IMR-90 (cell line): ENCODE data around the gene PCYT2. TPM values are rescaled to one million over a fixed set of nuclear protein-coding genes. Genes with fewer than 3 reads are reported as not detected.

ENCODE experiments used
- ATAC-seq: fragments of 200-7000 bp; cut with Tn5 transposase; 2 replicates; pipeline ENCODE4 v1.9.1; 2020; ENCODE audit warnings: low read depth, mild to moderate bottlenecking, moderate library complexity
- BruUV-seq: library from RNA; stranded (reverse); fragments of 400-500 nt; replicated peaks from 2 replicates; lab custom pipeline; 2021; lab: Mats Ljungman, UMichigan
- CTCF ChIA-PET: fragments of 300-600 bp; formaldehyde crosslinking; extraction: SDS; loops from one replicate; lab custom pipeline; 2021; ENCODE audit warnings: antibody characterized with exemption; lab: Yijun Ruan, JAX
- POLR2A ChIA-PET: fragments of 300-600 bp; sonication (Branson Sonifier 250); formaldehyde crosslinking; loops from one replicate; lab custom pipeline; 2022; ENCODE audit warnings: antibody characterized with exemption; ENCODE audit not compliant: unreplicated experiment; lab: Charles Lee
- DNase-seq: peaks from one replicate; pipeline ENCODE4 v3.0.0; 2013
- H2AFZ ChIP-seq: replicated peaks from 2 replicates; pipeline ENCODE3; 2013; ENCODE audit warnings: low read length, mild to moderate bottlenecking; ENCODE audit not compliant: poor library complexity
- H2AK5ac ChIP-seq: 2 replicates; pipeline ENCODE4 v1.6.1; 2013; ENCODE audit warnings: low read depth, low read length, inconsistent platforms
- H2AK9ac ChIP-seq: replicated peaks from 2 replicates; pipeline ENCODE3; 2013; ENCODE audit warnings: mild to moderate bottlenecking, low read depth, low read length, moderate library complexity; ENCODE audit not compliant: poor library complexity
- H2BK120ac ChIP-seq: 2 replicates; pipeline ENCODE4 v1.6.1; 2013; ENCODE audit warnings: low read depth, low read length, inconsistent platforms
- H2BK15ac ChIP-seq: 3 replicates; pipeline ENCODE4 v1.6.1; 2013; ENCODE audit warnings: low read depth, low read length, inconsistent platforms
- H2BK20ac ChIP-seq: 2 replicates; pipeline ENCODE4 v1.6.1; 2013; ENCODE audit warnings: low read depth, mild to moderate bottlenecking, inconsistent platforms, low read length, moderate library complexity
- H2BK5ac ChIP-seq: 2 replicates; pipeline ENCODE4 v1.6.1; 2013; ENCODE audit warnings: mild to moderate bottlenecking, low read depth, low read length, inconsistent platforms; ENCODE audit not compliant: poor library complexity, severe bottlenecking
- H3K14ac ChIP-seq: replicated peaks from 2 replicates; pipeline ENCODE4 v1.6.1; 2013; ENCODE audit warnings: low read depth, low read length, inconsistent platforms
- H3K18ac ChIP-seq: 2 replicates; pipeline ENCODE4 v1.6.1; 2013; ENCODE audit warnings: low read depth, low read length, control low read depth
- H3K23ac ChIP-seq: 2 replicates; pipeline ENCODE4 v1.6.1; 2013; ENCODE audit warnings: low read depth, low read length, inconsistent platforms
- H3K27ac ChIP-seq: 2 replicates; pipeline ENCODE4 v1.5.1; 2013; ENCODE audit warnings: mild to moderate bottlenecking, control low read depth, low read length; ENCODE audit not compliant: insufficient read depth
- H3K27me3 ChIP-seq: 2 replicates; pipeline ENCODE4 v1.6.1; 2013; ENCODE audit warnings: low read length; ENCODE audit not compliant: control insufficient read depth, insufficient read depth
- H3K36me3 ChIP-seq: 2 replicates; pipeline ENCODE4 v1.6.1; 2013; ENCODE audit warnings: low read length, mixed read lengths; ENCODE audit not compliant: control insufficient read depth, insufficient read depth
- H3K4ac ChIP-seq: 2 replicates; pipeline ENCODE4 v1.6.1; 2013; ENCODE audit warnings: low read depth, low read length, inconsistent platforms
- H3K4me1 ChIP-seq: 2 replicates; pipeline ENCODE4 v1.6.1; 2013; ENCODE audit warnings: low read length, mixed read lengths; ENCODE audit not compliant: control insufficient read depth, insufficient read depth
- H3K4me2 ChIP-seq: 2 replicates; pipeline ENCODE4 v1.6.1; 2013; ENCODE audit warnings: low read depth, mild to moderate bottlenecking, control low read depth, low read length, moderate library complexity
- H3K4me3 ChIP-seq: 2 replicates; pipeline ENCODE4 v1.5.1; 2013; ENCODE audit warnings: low read depth, mild to moderate bottlenecking, control low read depth, low read length, moderate library complexity; ENCODE audit not compliant: insufficient read depth
- H3K56ac ChIP-seq: 2 replicates; pipeline ENCODE4 v1.6.1; 2013; ENCODE audit warnings: low read length, inconsistent platforms; ENCODE audit not compliant: insufficient read depth; ENCODE audit errors: extremely low read depth
- H3K79me1 ChIP-seq, 2 experiments: 2 replicates each; pipeline ENCODE4 v1.6.1; 2013; ENCODE audit warnings: low read length in 2 of 2, inconsistent platforms in 1 of 2, low read depth in 1 of 2
- H3K9ac ChIP-seq: 2 replicates; pipeline ENCODE4 v1.6.1; 2013; ENCODE audit warnings: low read depth, low read length, control low read depth
- H3K9me1 ChIP-seq: 2 replicates; pipeline ENCODE4 v1.6.1; 2013; ENCODE audit warnings: low read length, inconsistent platforms; ENCODE audit not compliant: insufficient read depth
- H3K9me3 ChIP-seq: 2 replicates; pipeline ENCODE4 v1.6.1; 2013; ENCODE audit warnings: low read length; ENCODE audit not compliant: control insufficient read depth, insufficient read depth
- H4K20me1 ChIP-seq: 2 replicates; pipeline ENCODE4 v1.6.1; 2013; ENCODE audit warnings: low read length, inconsistent platforms; ENCODE audit not compliant: insufficient read depth
- H4K5ac ChIP-seq: 2 replicates; pipeline ENCODE4 v1.6.1; 2013; ENCODE audit warnings: mild to moderate bottlenecking, low read depth, low read length, control low read depth
- H4K8ac ChIP-seq, 2 experiments: 2 replicates each; pipeline ENCODE4 v1.6.1; 2013; ENCODE audit warnings: low read depth in 2 of 2, low read length in 2 of 2, control low read depth in 1 of 2, inconsistent platforms in 1 of 2
- H4K91ac ChIP-seq: 2 replicates; pipeline ENCODE4 v1.6.1; 2013; ENCODE audit warnings: low read depth, low read length, inconsistent platforms; ENCODE audit not compliant: insufficient read depth
- BHLHE40 ChIP-seq: fragments of 150-350 bp; IDR thresholded peaks from 2 replicates; pipeline ENCODE4 v1.6.1; 2016; ENCODE audit warnings: mild to moderate bottlenecking, low read depth, low read length
- CEBPB ChIP-seq: IDR thresholded peaks from 2 replicates; pipeline ENCODE4 v1.6.1; 2012; ENCODE audit warnings: low read depth, low read length, improper control_type of control experiment
- CHD1 ChIP-seq: IDR thresholded peaks from 2 replicates; pipeline ENCODE4 v1.6.1; 2012; ENCODE audit warnings: low read depth, low read length, improper control_type of control experiment
- CTCF ChIP-seq: conservative IDR thresholded peaks from 2 replicates; pipeline ENCODE4 v1.5.1; 2012; ENCODE audit warnings: mild to moderate bottlenecking, low read depth, low read length, improper control_type of control experiment
- FOS ChIP-seq: fragments of 150-350 bp; IDR thresholded peaks from 2 replicates; pipeline ENCODE4 v1.6.1; 2016; ENCODE audit warnings: low read depth, low read length
- MAFK ChIP-seq: IDR thresholded peaks from 2 replicates; pipeline ENCODE4 v1.6.1; 2012; ENCODE audit warnings: low read depth, low read length, improper control_type of control experiment
- MAZ ChIP-seq: IDR thresholded peaks from 2 replicates; pipeline ENCODE4 v1.6.1; 2012; ENCODE audit warnings: low read depth, mild to moderate bottlenecking, low read length, improper control_type of control experiment, moderate library complexity, borderline replicate concordance
- MXI1 ChIP-seq: IDR thresholded peaks from 2 replicates; pipeline ENCODE4 v1.6.1; 2012; ENCODE audit warnings: low read depth, mild to moderate bottlenecking, low read length, moderate library complexity, borderline replicate concordance
- NFE2L2 ChIP-seq: fragments of 150-350 bp; IDR thresholded peaks from 2 replicates; pipeline ENCODE4 v1.6.1; 2016; ENCODE audit warnings: low read depth, mild to moderate bottlenecking, low read length
- POLR2A ChIP-seq: IDR thresholded peaks from 2 replicates; pipeline ENCODE4 v1.6.1; 2012; ENCODE audit warnings: mild to moderate bottlenecking, low read depth, low read length
- RAD21 ChIP-seq: IDR thresholded peaks from 2 replicates; pipeline ENCODE4 v1.6.1; 2012; ENCODE audit warnings: low read length, improper control_type of control experiment
- RCOR1 ChIP-seq: IDR thresholded peaks from 2 replicates; pipeline ENCODE4 v1.6.1; 2012; ENCODE audit warnings: mild to moderate bottlenecking, low read length, improper control_type of control experiment; ENCODE audit not compliant: insufficient replicate concordance
- RFX5 ChIP-seq: IDR thresholded peaks from 2 replicates; pipeline ENCODE4 v1.8.0; 2012; ENCODE audit warnings: low read depth, mild to moderate bottlenecking, low read length, moderate library complexity
- SMC3 ChIP-seq: fragments of 150-350 bp; IDR thresholded peaks from 2 replicates; pipeline ENCODE4 v1.6.1; 2016; ENCODE audit warnings: low read depth, mild to moderate bottlenecking, antibody characterized with exemption, low read length, moderate library complexity
- WGBS, 2 experiments: methylation state at CpG; one replicate each; pipeline versions ENCODE4 v1.1.5 to v1.1.7; 2013; ENCODE audit warnings: missing lambda C conversion rate in 2 of 2; ENCODE audit not compliant: insufficient read length in 1 of 2; ENCODE audit errors: extremely low coverage in 2 of 2; 5-methylcytosine and 5-hydroxymethylcytosine counted together
- dilution Hi-C: fragments of 300-500 bp; cut with HindIII; formaldehyde crosslinking; loops from one replicate; pipeline ENCODE4 v1.14.3; 2018; ENCODE audit warnings: low sequenced_read_pairs; ENCODE audit not compliant: unreplicated experiment
- in situ Hi-C: fragments of 300-500 bp; cut with MboI; formaldehyde crosslinking; loops from 3 replicates; pipeline ENCODE4 v1.14.3; 2019; ENCODE audit warnings: low sequenced_read_pairs, inconsistent platforms, mixed read lengths
- intact Hi-C: fragments of 100-400 bp; cut with micrococcal nuclease; formaldehyde crosslinking; loops from 2 replicates; pipeline ENCODE4 v1.10.0; 2022
- polyA plus RNA-seq, 3 experiments: library from polyadenylated mRNA; depleted of rRNA; stranded (reverse); fragments of >200 nt; gene quantifications; 2 replicates each; pipeline ENCODE4 v1.2.3, GENCODE V29; 2012; ENCODE audit warnings: low replicate concordance in 1 of 3
- total RNA-seq: library from RNA; depleted of rRNA; stranded (reverse); fragments of >200 nt; gene quantifications from 2 replicates; pipeline ENCODE4 v1.2.3, GENCODE V29; 2012
- TF ChIP-seq, protein P1 (sequence below): fragments of 150-350 bp; IDR thresholded peaks from 2 replicates; pipeline ENCODE4 v1.6.1; 2016; ENCODE audit warnings: low read depth, mild to moderate bottlenecking, low read length, moderate library complexity, borderline replicate concordance
- TF ChIP-seq, protein P2 (sequence below): fragments of 150-350 bp; IDR thresholded peaks from 2 replicates; pipeline ENCODE4 v1.6.1; 2017; ENCODE audit warnings: mild to moderate bottlenecking, antibody characterized with exemption, low read length, low read depth

Gene PCYT2
- total and polyA plus RNA-seq, 2 of the 4 experiments (the other 2 are of a cell fraction) = 37.3 to 38.5 TPM

DNA sequence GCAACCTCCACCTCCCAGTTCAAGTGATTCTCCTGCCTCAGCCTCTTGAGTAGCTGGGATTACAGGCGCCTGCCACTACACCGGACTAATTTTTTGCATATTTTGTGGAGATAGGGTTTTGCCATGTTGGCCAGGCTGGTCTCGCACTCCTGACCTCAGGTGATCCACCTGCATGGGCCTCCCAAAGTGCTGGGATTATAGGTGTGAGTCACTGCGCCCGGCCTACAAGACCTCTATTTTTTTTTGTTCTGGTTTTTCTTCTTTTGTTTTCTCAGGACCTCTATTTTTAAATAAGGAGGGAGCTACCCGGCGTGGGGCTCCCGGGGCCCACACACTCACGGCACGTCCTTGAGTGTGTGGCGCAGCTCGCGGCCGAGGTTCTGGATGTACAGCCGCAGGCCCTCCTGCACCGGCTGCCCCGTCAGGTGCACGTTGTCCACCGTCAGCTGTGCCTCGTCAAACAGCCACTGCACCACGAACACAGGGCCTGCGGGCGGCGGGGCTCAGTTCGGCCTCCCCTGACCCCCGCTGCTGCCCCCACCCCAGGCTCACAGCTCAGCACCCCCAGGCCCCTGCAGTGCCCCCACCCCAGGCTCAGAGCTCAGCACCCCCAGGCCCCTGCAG is 44.0 kb upstream of the PCYT2 start:
- H2BK5ac ChIP-seq = no peak overlapping the region
- no peak overlapping the region for H3K56ac ChIP-seq
- H3K27me3 ChIP-seq = peaks cover 25% of the 10 kb centered on the region
- no peak overlapping the region for H2AK9ac ChIP-seq
- H3K9me1 ChIP-seq = no peaks in the 10 kb centered on the region
- intact Hi-C loops (no loop called here), in situ Hi-C loops (no loop called here), dilution Hi-C loops (no loop called here)
- H4K5ac ChIP-seq = no peak overlapping the region
- H2BK20ac ChIP-seq = no peak overlapping the region
- ATAC-seq (no peak), DNase-seq (no peak)
- no peak overlapping the region for H2BK120ac ChIP-seq
- H3K18ac ChIP-seq = no peak overlapping the region
- H3K79me1 ChIP-seq = no peaks in the 10 kb centered on the region
- no peak overlapping the region for H3K14ac ChIP-seq
- no peaks in the 10 kb centered on the region for H4K20me1 ChIP-seq
- H3K9me3 ChIP-seq = no peaks in the 10 kb centered on the region
- H2AFZ ChIP-seq = no peak overlapping the region
- H3K4ac ChIP-seq = no peak overlapping the region
- no peak overlapping the region for H2BK15ac ChIP-seq
- H2AK5ac ChIP-seq = no peak overlapping the region
- no peak overlapping the region for H3K9ac ChIP-seq
- no peaks in the 10 kb centered on the region for H3K36me3 ChIP-seq
- H3K4me2 ChIP-seq = no peak overlapping the region
- ChIA-PET CTCF (no interaction called here), POLR2A (no interaction called here)
- no TSS peak for BruUV-seq
- WGBS, 2 experiments = 76% methylated on average over 8 of the region's 26 CpGs; no CpG with 5 or more reads in 1 of the 2 experiments
- H3K4me3 ChIP-seq = no peak overlapping the region
- H3K4me1 ChIP-seq = no peaks in the 10 kb centered on the region
- H3K27ac ChIP-seq = no peak overlapping the region
- no peak overlapping the region for H4K8ac ChIP-seq
- H4K91ac ChIP-seq = no peak overlapping the region
- no peak for TF ChIP-seq NFE2L2
- TF ChIP-seq RCOR1 = no peak
- TF ChIP-seq, protein P1, sequence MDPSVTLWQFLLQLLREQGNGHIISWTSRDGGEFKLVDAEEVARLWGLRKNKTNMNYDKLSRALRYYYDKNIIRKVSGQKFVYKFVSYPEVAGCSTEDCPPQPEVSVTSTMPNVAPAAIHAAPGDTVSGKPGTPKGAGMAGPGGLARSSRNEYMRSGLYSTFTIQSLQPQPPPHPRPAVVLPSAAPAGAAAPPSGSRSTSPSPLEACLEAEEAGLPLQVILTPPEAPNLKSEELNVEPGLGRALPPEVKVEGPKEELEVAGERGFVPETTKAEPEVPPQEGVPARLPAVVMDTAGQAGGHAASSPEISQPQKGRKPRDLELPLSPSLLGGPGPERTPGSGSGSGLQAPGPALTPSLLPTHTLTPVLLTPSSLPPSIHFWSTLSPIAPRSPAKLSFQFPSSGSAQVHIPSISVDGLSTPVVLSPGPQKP = no peak
- TF ChIP-seq MXI1 = no peak
- TF ChIP-seq SMC3 = no peak
- TF ChIP-seq CHD1 = no peak
- no peak for TF ChIP-seq RAD21
- no peak for TF ChIP-seq MAFK
- no peak for TF ChIP-seq CEBPB
- no peak for TF ChIP-seq RFX5
- TF ChIP-seq CTCF = no peak
- TF ChIP-seq, protein P2, sequence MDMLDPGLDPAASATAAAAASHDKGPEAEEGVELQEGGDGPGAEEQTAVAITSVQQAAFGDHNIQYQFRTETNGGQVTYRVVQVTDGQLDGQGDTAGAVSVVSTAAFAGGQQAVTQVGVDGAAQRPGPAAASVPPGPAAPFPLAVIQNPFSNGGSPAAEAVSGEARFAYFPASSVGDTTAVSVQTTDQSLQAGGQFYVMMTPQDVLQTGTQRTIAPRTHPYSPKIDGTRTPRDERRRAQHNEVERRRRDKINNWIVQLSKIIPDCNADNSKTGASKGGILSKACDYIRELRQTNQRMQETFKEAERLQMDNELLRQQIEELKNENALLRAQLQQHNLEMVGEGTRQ = no peak
- TF ChIP-seq MAZ = no peak
- no peak for TF ChIP-seq FOS
- no peak for TF ChIP-seq POLR2A
- TF ChIP-seq BHLHE40 = no peak
- H3K23ac ChIP-seq = no peak overlapping the region
